Sigmoid colon (tissue), 7 donors: Measurements from ENCODE around the gene BTG2. TPM values are rescaled to one million over a fixed set of nuclear protein-coding genes. Genes with fewer than 3 reads are reported as not detected.

Experiments
- DNase-seq: peaks from one replicate; pipeline ENCODE4 v3.0.0-alpha.2; 2019
- H3K27ac ChIP-seq, 4 donors: fragments of 200-600 bp; sonication (generic); one replicate each; pipeline ENCODE4 v1.5.1; 2016 to 2019; ENCODE audit warnings: mild to moderate bottlenecking in 1 of 4
- H3K27me3 ChIP-seq, 3 donors: fragments of 200-600 bp; sonication (generic); one replicate each; pipeline ENCODE4 v1.5.1; 2019; ENCODE audit warnings: mild to moderate bottlenecking in 1 of 3
- H3K36me3 ChIP-seq, 4 donors: fragments of 200-600 bp; sonication (generic); one replicate each; pipeline ENCODE4 v1.5.1; 2016 to 2019
- H3K4me1 ChIP-seq, 4 donors: fragments of 200-600 bp; sonication (generic); one replicate each; pipeline ENCODE4 v1.5.1; 2017 to 2019
- H3K4me3 ChIP-seq, 4 donors: fragments of 200-600 bp; sonication (generic); one replicate each; pipeline ENCODE4 v1.5.1; 2017 to 2019; ENCODE audit warnings: mild to moderate bottlenecking in 2 of 4, moderate library complexity in 1 of 4
- H3K9me3 ChIP-seq, 4 donors: fragments of 200-600 bp in 3 of 4; sonication (generic) in 3 of 4; one replicate each; pipeline versions ENCODE4 v1.5.1 to v1.6.1; 2013 to 2019
- EP300 ChIP-seq, 4 donors: sonication (generic); formaldehyde crosslinking; IDR thresholded peaks; one replicate each; pipeline ENCODE4 v1.6.1; 2017; ENCODE audit warnings: antibody characterized with exemption in 4 of 4
- POLR2A ChIP-seq, 2 donors: fragments of 450-650 bp; IDR thresholded peaks; one replicate each; pipeline ENCODE4 v1.6.1; 2016; ENCODE audit warnings: antibody characterized with exemption in 2 of 2, mild to moderate bottlenecking in 2 of 2, moderate library complexity in 2 of 2
- POLR2AphosphoS5 ChIP-seq, 4 donors: sonication (generic); formaldehyde crosslinking; IDR thresholded peaks; one replicate each; pipeline ENCODE4 v1.6.1; 2017; ENCODE audit warnings: antibody characterized with exemption in 4 of 4
- WGBS, 2 donors: extraction: QIAGEN DNeasy Blood & Tissue Kit; methylation state at CpG; one replicate each; pipeline ENCODE4 v1.1.7; 2013; 5-methylcytosine and 5-hydroxymethylcytosine counted together
- intact Hi-C: fragments of 100-400 bp; cut with DNase I; formaldehyde crosslinking; loops from one replicate; pipeline ENCODE4 v1.15.1; 2023
- polyA plus RNA-seq, 3 donors: library from polyadenylated mRNA; stranded (reverse); fragments of 200-250 nt; gene quantifications; one replicate each; pipeline ENCODE4 v1.2.3, GENCODE V29; 2013
- total RNA-seq, 4 donors: library from RNA; depleted of rRNA; stranded (reverse); fragments of >200 nt; gene quantifications; one replicate each; pipeline ENCODE4 v1.1.0, GENCODE V29; 2016
- TF ChIP-seq, protein P1 (sequence below), 4 experiments: fragments of 450-650 bp in 3 of 4; fragments of 200-600 bp in 1 of 4; IDR thresholded peaks; one replicate each; pipeline ENCODE4 v1.5.1; 2016 to 2019; ENCODE audit warnings: antibody characterized with exemption in 4 of 4, mild to moderate bottlenecking in 3 of 4, moderate library complexity in 2 of 4
- donor health status: healthy with polysubstance abuse.
- donor health status: Bipolar disorder and iron deficiency.
- donor health status: healthy.

Gene BTG2
- total and polyA plus RNA-seq, 7 donors: 37.2 to 397 (median 81.0) TPM

DNA sequence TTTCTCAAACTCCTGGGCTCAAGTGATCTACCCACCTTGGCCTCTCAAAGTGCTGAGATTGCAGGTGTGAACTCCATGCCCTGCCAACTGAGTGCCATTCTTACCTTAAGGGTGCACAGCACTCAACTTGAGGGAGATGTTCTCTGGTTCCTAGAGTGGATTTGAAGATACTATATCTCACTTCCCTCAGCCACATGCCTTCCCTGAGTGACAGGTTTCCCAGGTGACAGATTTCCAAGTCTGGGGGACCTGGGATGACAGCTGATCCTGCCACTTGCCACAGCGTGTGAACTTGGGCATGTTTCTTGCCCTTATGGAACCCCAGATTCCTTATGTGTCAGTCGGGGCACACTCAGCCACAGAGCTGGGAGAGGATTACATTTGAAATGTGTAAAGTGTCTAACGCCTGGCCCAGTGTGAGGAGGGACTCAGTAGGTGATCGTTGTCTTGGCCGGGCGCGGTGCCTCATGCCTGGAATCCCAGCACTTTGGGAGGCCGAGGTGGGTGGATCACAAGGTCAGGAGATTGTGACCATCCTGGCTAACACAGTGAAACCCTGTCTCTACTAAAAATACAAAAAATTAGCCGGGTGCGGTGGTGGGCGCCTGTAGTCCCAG, 29.6 kb upstream of the BTG2 start:
- intact Hi-C loops: loop anchor here (5.0 to 10.0 kb wide), 2 partner anchors 429 to 1137 kb away; partner anchors contain the start of gene PPP1R15B
- 86 to 95% methylated on average over 11 of the region's 11 CpGs for WGBS, 2 donors
- Histone ChIP-seq H3K27ac (peak overlapping the region; percentile 86 to 98 (median 92)), H3K36me3 (no peaks in the 10 kb centered on the region), H3K4me3 (no peak overlapping the region), H3K4me1 (peaks cover 0 to 92% (median 80%) of the 10 kb centered on the region in 4 donors), H3K27me3 (no peaks in the 10 kb centered on the region), H3K9me3 (no peaks in the 10 kb centered on the region)
- TF ChIP-seq POLR2AphosphoS5 (IDR thresholded peaks at IDR 0.05) (no peak), POLR2A (IDR thresholded peaks at IDR 0.05) (no peak), EP300 (IDR thresholded peaks at IDR 0.05) (no peak)
- TF ChIP-seq, protein P1, sequence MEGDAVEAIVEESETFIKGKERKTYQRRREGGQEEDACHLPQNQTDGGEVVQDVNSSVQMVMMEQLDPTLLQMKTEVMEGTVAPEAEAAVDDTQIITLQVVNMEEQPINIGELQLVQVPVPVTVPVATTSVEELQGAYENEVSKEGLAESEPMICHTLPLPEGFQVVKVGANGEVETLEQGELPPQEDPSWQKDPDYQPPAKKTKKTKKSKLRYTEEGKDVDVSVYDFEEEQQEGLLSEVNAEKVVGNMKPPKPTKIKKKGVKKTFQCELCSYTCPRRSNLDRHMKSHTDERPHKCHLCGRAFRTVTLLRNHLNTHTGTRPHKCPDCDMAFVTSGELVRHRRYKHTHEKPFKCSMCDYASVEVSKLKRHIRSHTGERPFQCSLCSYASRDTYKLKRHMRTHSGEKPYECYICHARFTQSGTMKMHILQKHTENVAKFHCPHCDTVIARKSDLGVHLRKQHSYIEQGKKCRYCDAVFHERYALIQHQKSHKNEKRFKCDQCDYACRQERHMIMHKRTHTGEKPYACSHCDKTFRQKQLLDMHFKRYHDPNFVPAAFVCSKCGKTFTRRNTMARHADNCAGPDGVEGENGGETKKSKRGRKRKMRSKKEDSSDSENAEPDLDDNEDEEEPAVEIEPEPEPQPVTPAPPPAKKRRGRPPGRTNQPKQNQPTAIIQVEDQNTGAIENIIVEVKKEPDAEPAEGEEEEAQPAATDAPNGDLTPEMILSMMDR (IDR thresholded peaks at IDR 0.05): no peak
- no peak for DNase-seq

DNA sequence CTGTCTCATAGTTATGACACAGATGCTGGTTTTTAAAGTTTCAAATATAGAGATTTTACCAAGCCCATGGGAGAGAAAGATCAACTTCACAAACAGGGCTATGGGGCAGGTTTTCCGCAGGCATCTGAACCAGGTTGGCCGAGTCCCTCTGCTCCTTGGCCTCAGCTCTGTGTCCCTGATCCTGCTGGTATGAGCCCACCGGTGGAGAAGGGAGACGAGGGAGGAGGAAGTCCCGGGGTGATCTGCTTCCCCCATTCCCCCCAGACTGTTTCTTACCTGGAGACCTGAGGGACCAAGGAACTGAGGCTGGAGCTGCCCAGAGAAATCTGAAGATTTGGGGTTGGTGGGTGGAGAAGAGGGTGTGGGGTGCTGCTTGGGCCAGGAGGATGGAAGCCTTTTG, 28.9 kb upstream of the BTG2 start:
- TF ChIP-seq, protein P1 (IDR thresholded peaks at IDR 0.05): no peak
- TF ChIP-seq POLR2A (IDR thresholded peaks at IDR 0.05) (no peak), POLR2AphosphoS5 (IDR thresholded peaks at IDR 0.05) (no peak), EP300 (IDR thresholded peaks at IDR 0.05) (no peak)
- Histone ChIP-seq H3K4me1 (peaks cover 0 to 92% (median 87%) of the 10 kb centered on the region in 4 donors), H3K4me3 (no peak overlapping the region), H3K27ac (peak overlapping the region; percentile 86 to 98 (median 92)), H3K9me3 (no peaks in the 10 kb centered on the region), H3K27me3 (no peaks in the 10 kb centered on the region), H3K36me3 (no peaks in the 10 kb centered on the region)
- no peak for DNase-seq
- WGBS, 2 donors: 86 to 90% methylated on average over 5 of the region's 5 CpGs
- intact Hi-C loops: loop anchor here (5.0 to 10.0 kb wide), 2 partner anchors 428 to 1136 kb away; partner anchors contain the start of gene PPP1R15B

DNA sequence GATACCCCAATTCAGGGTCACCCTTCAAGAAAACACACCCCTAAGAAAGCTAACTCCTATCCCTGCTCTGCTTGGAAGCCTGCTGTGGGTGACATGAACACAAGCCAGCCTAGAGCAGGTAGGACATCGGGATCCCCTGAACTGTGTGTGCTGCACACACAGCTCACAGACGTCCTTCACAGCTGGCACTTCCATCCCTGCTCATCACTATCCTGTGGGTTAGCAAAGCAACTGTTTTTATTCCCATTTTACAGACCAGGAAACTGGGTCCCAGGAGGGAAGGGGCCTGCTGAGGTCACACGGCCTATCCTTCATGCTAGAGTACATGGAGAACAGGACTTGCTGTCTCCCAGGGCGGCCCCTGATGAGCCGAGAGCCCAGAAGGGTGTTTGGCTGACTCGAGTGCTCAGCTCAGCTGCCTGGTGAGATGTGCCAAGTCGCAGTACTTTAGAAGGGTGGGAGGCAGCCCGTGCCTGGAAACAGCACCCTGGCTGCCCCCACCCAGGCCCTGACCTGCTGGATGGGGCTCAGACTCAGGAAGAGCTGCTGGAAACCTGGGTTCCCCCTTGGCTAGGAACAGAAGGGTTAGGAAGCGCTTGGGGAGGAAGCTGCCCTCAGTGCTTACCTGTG, 28.3 kb upstream of the BTG2 start:
- H3K27ac ChIP-seq: peak overlapping the region; percentile 86 to 98 (median 92)
- peak; percentile 86 for DNase-seq
- WGBS, 2 donors: 75 to 85% methylated on average over 9 of the region's 9 CpGs
- intact Hi-C loops: loop anchor here (5.0 to 10.0 kb wide), 2 partner anchors 428 to 1135 kb away; partner anchors contain the start of gene PPP1R15B
- no peak overlapping the region for H3K4me3 ChIP-seq
- H3K9me3 ChIP-seq: no peaks in the 10 kb centered on the region
- H3K36me3 ChIP-seq: no peaks in the 10 kb centered on the region
- TF ChIP-seq POLR2A (IDR thresholded peaks at IDR 0.05) (no peak), POLR2AphosphoS5 (IDR thresholded peaks at IDR 0.05) (peak in 2 of 4 donors; percentile 41 to 52), EP300 (IDR thresholded peaks at IDR 0.05) (peak in 3 of 4 donors; percentile 68 to 83 (median 72))
- TF ChIP-seq, protein P1 (IDR thresholded peaks at IDR 0.05): no peak
- peaks cover 0 to 95% (median 90%) of the 10 kb centered on the region in 4 donors for H3K4me1 ChIP-seq
- no peaks in the 10 kb centered on the region for H3K27me3 ChIP-seq

DNA sequence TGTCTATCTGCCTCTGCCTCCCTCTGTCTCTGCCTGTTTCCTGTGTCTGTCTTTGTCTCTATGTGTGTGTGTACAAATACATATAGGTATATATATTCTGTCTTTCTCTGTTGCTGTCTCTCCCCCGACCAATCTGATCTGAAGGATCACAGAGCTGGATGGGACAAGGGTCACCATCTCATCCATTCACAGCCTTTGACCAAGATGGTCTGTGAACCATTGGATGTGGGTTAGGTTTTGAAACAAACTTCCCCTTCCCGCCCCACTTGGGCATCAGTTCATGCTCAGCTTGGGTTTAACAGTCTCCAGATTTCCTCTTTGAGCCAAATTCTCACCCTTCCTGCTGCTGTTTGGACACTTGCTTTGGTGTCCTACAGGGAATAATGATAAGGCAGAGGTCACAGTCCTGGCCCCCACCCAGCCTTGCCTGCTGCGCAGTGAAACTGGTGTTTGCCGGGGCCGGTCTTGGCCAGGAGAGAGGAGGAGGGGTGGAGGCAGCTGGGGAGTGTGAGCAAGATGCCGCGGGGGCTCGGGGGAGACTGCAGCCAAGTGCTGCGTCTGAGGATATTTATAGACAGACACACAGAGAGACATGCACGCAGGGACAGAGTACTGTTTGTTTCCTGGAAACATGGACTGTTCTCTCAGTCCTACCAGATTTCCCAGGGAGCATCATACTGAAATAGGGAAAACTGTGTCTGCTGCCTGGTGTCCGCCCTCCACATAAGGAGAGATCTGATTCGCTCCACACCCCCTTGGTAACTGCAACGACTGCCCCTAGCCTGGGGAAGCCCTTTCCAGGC, 27.0 kb upstream of the BTG2 start:
- Histone ChIP-seq H3K27ac (peak overlapping the region; percentile 86 to 98 (median 92)), H3K4me3 (peak overlapping the region in 2 of 4 donors; percentile 6 to 16), H3K36me3 (no peaks in the 10 kb centered on the region), H3K4me1 (peaks cover 0 to 95% (median 87%) of the 10 kb centered on the region in 4 donors), H3K9me3 (no peaks in the 10 kb centered on the region), H3K27me3 (no peaks in the 10 kb centered on the region)
- WGBS, 2 donors: 17 to 19% methylated on average over 13 of the region's 13 CpGs
- DNase-seq: peak; percentile 99
- intact Hi-C loops: loop anchor here (1.0 to 10.0 kb wide), 4 partner anchors 28 to 1134 kb away; partner anchors contain the start of gene PPP1R15B
- TF ChIP-seq POLR2AphosphoS5 (IDR thresholded peaks at IDR 0.05) (peak; percentile 81 to 96 (median 88)), POLR2A (IDR thresholded peaks at IDR 0.05) (peak; percentile 31 to 38), EP300 (IDR thresholded peaks at IDR 0.05) (peak; percentile 89 to 99 (median 96))
- TF ChIP-seq, protein P1 (IDR thresholded peaks at IDR 0.05): no peak
